T-helper 9 cell (primary cell): ENCODE results near the gene WDR27.
"Not testable (repeated sequence)": the region's sequence is repeated elsewhere in the genome, so short reads cannot be mapped to it uniquely, and the experiment has no call there.

Source experiments
- DNase-seq: peaks from one replicate; pipeline ENCODE4 v3.0.0-alpha.2; 2020

Gene WDR27

DNA sequence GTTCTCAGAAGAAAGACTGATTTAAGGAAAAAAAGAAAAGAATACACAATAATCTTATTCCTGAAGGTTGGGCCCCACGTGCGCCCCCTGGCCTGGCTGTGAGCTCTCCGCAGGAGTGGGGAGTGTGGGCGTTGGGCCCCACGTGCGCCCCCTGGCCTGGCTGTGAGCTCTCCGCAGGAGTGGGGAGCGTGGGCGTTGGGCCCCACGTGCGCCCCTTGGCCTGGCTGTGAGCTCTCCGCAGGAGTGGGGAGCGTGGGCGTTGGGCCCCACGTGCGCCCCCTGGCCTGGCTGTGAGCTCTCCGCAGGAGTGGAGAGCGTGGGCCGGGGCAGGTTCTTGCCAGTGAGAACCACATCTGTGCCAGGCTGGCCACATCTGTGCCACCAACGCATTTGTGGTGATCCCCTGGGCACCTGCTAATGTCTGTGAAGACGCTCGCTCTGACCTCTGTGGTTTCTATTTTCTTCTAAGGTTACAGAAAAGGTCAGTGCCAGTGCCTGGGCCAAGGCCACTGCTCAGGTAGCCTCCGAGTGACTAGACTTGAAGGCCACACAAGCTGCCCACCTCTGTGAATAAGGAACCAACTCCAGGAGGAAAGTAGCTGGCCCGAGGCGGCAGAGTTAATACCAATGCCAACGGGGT is 41.0 kb downstream of the WDR27 start:
- DNase-seq = no peak

DNA sequence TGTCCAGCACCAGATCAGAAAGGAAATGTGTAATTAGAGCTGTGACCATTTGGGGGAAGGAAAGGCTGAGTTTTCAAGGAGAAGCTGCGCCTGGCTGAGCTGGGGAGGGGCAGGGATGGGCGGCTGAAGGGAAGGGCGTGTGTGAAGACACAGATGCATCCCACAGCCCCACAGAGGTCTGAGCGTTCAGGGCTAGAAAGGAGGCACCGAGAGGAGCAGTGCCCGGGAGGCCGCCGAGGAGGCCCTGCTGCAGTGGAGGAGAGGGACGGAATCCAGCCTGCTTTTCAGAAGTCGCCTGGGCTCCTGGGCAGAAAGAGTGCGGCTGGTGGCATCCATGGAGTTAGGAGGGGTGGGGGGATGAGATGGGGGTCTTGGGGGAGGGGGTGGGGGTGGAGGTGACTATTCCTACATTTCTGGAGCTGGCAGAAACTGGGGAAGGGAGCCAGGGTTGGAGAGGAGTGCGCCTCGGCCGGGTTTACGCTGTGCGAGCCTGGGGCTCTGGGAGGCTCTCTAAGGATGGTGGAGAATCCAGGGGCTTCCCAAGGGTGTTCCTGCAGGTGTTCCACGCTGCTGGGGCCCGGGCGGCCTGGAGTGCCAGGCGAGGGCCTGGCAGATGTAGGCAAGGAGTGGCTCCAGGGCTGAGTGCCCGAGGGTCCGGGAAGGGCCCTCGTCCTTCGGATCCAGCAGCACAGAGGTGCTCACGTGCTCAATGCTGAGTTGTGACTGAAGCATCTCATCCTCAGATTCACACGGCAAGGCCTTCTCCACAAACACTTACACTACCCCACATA is 41.8 kb downstream of the WDR27 start:
- no peak for DNase-seq

DNA sequence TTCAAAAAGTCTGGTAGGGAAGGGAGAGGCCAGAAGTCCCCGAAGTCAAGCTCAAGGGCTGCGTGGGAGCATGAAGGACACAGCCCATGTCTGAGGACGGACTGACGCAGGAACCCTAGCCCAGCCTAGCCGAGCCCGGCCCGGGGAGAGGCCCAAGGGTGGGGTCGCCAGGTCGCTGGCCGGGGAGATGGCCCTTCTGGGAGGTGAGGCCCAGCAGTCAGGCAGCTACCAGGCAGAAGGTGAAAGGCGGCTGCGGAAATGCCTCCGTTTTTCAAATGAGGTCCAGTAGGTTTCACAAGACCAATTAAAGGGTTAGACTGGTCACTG is 44.6 kb downstream of the WDR27 start:
- no peak for DNase-seq

DNA sequence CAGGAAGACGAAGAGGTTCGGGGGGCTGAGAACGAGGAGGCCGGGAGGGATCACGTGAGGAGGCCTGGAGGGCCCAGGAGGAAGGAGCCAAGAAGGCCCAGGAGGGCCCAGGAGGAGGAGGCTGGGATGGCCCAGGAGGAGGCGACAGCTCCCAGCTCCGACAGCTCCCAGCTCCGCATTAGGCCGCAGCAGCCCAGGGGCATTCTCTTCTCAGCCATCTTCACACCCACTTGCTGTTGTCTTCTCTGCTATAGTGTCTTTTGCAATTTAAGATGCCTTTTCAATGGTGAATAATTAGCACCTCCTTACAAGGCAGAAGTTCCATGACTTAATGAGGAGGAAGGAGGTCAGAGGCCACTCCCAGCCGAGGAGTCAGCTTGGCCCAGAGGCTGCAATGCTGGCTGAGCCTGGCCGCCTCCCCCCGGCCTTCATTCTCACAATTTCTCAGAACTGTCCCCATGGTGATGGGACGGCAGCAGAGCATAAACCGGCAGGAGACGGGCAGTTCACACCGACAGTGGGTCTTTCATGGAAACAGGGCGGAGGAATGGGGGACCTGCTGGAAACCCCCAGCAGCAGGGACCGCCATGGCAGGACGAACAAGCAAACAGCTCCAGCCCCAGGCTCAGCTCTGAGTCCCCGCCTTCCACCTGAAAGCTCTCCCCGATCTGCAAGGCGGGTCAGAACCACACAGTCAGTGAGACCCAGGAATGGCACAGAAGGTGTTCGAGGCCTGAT is 45.1 kb downstream of the WDR27 start:
- no peak for DNase-seq

DNA sequence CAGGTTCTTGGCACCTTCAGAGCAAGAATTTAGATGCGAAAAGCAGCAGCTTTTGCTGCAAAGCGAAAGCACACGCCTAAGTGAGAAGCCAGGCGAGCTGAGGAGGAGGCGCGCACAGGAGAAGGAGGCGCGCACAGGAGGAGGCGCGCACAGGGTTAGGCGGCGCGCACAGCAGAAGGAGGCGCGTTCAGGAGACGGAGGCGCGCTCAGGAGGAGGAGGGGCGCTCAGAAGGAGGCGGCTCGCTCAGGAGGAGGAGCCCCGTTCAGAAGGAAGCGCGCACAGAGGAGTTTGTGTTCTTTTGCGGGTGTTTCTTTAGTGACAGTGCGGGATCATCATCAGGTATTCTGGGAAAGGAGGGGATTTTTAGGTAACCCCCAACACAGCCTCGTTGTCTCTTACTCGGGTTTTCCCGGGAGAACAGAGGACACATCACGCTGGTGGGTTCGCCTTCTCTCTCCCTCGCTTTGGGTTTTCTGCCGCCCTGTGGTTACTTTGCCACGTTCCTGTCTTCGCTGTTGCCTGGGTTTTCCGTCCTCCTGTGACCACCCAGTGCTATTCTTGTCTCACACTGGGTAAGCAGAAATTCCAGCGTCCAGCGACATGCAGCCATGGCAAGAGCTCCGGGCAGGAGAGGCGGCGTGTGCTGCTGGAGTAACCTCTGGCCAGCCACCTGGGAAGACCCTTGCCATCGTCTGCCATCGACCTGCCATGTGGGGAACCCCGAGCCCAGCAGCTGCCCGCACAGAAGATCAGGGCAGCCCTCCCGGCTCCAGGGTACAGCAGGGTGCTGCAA is 47.0 kb downstream of the WDR27 start:
- DNase-seq = peak; percentile 50

DNA sequence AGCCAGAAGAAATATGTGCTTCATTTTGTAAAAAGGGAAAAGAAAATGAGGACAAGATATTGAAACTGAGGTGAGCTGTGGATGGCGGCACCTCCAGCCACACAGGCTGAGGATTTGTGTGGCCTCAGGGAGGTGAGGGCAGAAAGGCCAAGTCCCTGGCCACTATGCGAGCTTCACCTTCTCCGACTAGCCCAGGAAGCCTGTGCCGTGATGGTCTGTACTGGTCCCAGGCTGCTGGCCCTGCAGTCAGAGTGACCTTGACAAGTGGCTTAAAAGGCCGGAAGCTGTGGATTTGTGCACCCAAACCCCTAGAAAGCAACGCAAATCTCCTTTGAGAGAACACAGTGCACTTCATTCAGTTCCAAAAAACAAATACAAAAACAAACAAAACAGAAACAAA is 48.1 kb downstream of the WDR27 start:
- no peak for DNase-seq

DNA sequence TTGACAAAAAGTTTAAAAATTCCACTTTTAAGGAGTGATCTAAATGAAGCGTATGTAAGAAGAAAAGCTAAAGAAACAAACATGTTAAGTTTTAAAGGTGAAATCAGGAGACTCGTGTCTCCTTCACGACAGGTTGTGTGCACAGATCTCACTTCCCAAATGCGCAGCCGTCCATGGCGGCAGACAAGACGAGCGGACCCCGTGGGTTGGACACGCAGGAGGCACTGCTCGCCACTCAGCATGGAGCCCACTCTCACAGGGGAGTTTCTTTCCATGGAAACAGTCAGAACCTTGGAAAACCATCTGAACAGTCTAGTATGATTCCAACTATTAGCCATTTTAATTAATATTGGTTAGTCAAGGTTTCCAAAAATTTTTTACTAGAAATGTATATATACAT is 48.9 kb downstream of the WDR27 start:
- no peak for DNase-seq

DNA sequence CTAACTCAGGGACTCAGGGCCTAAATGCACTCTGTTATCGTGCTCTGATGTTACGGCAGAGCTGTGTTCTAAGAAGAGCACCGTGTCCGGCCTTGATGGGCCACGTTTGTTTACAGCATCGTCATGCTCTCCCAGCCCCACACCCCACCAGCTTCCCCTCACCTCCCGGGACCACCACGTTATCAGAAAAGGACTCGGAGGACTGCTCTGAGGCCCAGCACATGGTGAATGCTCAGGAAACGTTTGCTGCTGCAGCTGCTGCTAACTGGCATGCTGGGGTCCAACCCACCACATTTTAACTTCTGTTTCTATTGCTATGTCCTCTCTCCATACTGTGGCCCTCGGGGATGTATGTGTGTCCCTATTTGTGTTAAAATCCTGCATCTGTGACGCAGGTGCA is 50.3 kb downstream of the WDR27 start:
- DNase-seq = no peak

DNA sequence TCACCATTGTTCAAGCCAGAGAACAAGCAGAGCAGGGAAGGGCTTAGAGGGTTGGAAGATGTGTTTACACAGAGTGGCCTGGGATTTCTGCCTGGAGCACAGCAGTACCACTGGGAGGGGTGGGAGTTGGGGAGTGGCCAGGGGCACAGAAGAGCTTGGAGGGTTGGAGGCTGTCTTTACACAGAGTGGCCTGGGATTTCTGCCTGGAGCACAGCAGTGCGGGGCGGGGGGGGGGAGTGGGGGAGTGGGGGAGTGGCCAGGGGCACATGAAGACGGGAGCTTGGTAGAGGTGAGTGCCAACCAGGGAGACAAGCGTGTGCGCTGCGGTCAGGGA is 50.9 kb downstream of the WDR27 start:
- DNase-seq = no peak

DNA sequence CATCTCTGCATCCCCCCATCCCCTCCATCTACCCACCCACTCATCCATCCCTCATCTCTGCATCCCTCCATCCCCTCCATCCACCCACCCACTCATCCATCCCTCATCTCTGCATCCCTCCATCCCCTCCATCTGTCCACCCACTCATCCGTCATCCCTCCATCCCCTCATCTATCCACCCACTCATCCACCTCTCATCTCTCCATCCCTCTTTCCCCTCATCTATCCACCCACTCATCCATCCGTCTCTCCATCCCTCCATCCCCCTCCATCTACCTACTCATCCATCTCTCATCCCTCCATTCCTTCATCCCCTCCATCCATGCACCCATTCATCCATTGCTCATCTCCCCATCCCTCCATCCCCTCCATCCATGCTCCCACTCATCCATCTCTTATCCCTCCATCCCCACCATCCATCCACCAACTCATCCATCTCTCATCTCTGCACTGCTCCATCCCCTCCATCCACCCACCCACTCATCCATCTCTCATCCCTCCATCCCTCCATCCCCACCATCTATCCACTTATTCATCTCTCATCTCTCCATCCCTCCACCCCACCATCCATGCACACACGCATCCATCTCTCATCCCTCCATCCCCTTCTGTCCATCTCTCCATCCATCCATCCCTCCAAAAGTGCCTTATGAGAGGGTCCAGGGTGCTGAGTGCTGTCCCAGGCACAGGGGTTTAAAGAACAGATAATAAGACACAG is 51.4 kb downstream of the WDR27 start:
- no peak for DNase-seq

DNA sequence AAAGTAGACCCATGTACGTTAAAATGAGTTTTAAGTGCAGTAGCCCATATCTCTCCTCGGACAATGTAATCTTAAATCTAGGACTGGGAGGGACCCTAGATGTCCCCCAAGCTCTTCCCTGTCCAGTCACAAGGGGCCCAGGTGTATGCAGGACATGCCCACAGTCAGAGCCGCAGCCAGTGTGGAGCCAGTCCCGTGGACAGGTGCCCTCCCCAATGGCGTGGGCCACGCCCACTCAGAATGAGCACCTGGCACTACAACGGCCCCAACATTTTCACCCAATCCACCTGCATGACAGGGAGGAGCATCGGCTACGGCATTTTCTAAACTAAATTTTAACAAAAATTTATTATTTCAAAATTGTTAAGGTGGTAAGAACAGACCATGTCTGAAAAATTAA is 53.2 kb downstream of the WDR27 start:
- DNase-seq = no peak

DNA sequence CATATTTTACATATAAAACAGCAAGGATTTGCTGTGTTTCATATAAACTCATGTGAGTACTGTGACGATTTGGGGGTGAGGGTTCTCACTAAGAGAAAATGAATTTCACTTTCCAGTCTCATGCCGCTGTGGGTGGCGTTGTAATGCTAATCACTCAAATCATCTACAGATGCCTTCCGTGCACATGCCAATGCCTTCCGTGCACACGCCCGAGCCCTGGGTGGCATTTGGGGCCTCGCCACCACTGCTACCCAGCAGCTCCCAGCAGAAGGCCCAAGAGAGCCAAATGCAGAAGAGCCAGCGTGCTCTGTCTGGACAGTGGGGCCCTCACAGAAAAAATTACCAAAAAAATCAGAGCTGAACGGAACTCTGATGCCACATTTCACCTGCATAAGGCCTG is 53.7 kb downstream of the WDR27 start:
- no peak for DNase-seq

DNA sequence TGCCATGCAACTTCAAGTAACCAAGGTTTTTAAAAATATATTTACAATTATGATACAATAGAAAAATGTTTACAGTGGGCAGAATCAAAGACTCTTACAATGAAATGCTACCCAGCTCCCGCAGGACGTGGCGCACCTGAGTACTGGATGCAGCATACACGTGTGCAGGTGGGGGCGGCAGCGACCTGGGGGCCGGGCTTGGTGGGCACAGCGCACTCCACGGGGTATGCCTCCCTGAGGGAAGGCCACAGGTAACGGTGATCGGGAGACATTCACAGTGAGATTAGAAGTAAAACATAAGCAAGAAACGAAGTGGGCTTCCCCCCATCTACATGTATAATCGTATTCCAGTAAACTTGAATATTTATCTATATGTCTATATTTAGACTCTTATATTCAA is 54.2 kb downstream of the WDR27 start:
- no peak for DNase-seq

DNA sequence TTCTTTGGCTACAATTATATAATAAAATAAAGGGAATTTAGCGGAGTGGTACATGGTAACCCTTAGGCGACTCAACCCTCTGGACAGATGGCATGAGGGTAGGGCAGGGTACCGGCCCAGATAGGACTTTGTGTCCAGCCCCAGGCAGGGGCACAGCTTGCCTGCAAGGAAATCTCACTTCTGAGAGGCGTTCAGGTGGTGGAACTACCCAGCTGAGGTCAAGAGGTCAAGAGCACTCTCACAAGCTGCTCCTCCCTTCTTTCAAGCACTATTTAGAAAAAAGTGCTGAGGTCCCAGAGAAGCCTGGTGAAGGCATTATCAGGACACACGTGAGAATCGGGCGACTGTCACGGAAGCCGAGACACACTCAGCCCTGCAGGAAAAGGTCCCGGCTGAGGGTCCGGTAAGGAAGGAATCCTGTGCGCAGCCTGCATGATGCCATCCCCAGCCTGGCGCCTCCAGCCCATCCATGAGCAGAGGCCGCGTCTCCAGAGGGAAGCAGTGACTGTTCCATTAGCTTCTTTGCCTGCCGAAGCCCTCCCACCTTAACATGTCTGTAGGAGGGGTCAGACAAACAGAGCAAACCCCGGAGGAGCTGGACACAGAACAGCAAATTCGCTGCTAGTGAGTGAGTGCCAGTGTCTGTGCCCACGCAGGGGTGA is 54.8 kb downstream of the WDR27 start:
- DNase-seq = no peak

DNA sequence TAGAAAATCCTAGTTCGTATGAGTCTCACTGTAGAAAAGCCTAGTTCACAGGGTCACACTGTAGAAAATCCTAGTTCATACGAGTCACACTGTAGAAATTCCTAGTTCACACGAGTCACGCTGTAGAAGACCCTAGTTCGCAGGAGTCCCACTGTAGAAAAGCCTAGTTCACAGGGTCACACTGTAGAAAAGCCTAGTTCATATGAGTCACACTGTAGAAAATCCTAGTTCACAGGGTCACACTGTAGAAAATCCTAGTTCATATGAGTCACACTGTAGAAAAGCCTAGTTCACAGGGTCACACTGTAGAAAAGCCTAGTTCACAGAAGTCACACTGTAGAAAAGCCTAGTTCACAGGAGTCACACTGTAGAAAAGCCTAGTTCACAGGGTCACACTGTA is 56.4 kb downstream of the WDR27 start:
- DNase-seq = not testable (repeated sequence)

DNA sequence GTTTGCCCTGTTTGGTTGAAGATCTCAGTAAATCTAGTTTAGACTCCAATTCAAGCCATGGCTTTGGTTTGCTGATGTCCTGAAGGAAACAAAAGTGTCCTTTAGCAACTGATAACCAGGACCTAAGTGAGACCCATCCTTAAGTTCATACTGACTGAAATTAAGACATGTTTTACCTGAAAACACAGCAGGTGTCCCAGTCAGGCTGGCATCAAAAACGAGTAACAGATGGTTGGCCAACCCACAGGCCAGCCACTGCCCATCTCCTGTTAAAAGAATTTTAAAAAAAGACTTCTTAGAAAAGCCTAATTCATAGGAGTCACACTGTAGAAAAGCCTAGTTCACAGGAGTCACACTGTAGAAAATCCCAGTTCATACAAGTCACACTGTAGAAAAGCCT is 58.3 kb downstream of the WDR27 start:
- no peak for DNase-seq

DNA sequence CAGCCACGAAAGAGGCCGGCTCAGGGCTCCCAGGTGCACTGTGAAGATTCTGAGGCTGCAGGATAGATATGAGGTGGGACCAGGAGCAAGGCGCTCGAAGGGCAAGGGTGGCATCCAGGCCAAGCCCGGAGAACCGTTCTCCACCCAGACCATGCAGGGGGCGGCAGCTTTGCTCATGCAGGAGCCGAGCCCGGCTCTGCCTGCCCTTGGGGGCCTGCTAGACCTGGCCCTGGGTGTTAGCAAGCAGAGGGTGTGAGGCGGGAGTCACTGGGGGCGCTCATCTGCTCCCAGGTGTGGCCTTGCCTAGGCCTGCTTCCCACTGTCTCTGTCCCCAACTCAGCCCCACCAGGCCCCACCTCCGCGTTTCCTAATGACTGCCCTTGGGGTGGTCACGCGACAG is 59.4 kb downstream of the WDR27 start:
- DNase-seq = no peak

DNA sequence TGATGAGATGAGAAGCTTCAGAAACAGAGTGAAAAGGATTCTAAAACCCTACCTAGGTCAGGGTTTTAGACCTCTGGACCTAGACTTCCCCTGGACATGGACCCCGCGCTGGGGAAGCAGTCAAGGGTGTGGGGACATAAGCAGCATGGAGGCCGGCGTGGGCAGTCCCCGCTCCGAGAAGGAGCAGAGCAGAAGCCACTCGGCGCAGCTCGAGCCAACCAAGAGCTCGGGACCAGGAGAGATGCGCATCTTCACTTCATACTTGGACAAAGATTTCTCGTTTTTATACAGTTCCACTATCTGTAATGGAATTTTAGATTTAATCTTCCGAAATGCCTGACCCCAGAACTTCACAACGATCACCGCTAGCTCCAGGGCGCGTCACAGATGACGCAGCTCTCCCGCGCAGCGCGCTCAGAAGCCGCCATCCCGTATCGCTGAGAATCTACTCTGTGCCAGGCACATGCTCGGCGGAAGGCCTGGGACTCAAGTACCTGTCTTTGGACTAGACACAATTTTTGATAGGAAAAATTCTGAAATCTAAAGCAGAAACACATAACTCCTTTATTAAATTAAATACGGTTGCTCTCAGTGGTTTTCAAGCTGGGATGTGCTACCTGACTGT is 60.3 kb downstream of the WDR27 start:
- DNase-seq = no peak

DNA sequence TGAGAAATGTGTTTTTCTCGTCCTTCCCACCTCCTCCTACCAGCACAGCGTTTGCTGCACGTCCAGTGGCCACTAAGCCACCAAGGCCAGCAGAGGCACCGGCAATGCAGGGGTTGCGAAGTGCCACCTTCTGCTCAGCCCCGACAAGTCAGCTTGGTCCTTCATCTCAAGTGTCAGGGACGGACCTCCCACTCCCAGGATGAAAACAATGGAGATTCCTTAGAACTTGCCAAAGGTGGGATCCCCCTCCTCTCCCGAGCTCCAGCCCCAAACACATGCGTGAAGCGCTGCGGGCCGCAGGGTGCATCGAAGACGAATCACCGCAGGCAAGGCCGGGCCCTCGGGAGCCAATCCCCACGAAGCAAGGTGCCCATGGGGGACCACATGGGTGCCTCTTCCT is 60.8 kb downstream of the WDR27 start:
- no peak for DNase-seq

DNA sequence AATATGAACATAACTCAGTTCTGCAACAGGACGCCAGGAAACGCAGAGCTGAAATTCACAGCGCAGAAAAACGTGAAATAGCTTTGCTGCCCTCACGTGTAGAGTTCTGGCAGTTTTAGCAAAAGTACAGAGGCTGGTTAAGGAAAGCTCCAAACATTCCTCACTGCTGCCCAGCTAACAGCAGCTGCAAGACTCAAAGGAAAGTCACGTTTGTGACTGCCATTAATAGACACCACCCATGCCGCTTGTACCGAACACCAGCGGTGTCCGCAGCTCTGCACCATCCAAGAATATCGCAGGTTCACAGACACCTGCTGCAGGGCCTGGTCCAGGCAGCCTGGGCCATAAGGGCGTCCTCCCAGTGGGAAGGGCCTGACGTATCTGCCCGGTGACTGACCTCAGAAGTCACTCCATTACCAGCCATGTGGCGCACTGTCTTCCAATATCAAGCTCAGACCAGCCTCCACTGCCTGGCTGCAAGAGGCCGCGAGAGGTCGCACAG is 61.4 kb downstream of the WDR27 start:
- DNase-seq = no peak

DNA sequence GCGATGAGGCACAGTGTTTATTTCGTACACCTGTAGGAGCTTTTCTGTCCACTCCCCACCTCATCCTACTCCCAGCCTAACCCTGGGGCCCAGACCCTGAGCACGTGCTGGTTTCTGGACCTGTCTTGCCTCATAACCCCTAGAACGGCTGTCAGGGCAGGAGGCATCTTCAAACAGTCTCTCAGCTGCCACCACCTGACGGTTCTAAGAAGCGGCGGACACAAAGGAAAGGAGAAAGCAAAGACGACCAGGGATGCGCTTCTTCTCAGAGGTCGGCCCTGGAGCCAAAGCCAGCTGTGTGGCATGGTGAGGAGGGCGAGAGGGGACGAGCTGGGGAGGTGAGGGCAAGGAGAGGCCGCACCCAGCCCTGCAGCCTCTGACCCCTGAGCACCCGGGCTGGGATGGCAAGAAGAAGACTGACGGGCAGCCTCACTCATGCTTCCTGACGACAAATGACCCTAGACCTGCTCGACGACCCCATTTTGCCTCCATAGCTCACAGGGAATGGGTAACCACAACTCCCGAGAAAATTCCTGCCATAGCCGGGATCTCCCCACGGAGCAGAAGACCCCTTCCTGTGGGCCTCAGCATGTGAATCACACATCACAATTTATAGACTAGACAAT is 62.1 kb downstream of the WDR27 start:
- DNase-seq = no peak
